HepG2 (cell line): ENCODE measurements around the gene SMG7. TPM values are rescaled to one million over a fixed set of nuclear protein-coding genes. Genes with fewer than 3 reads are reported as not detected.

Experiments used
- ELF3 ChIP-seq: IDR thresholded peaks from 2 replicates; pipeline ENCODE4 v1.6.1; 2016; ENCODE audit warnings: missing genetic modification reagents, missing compliant biosample characterization
- GMEB2 ChIP-seq: IDR thresholded peaks from 2 replicates; pipeline ENCODE4 v1.6.1; 2016; ENCODE audit warnings: missing biosample characterization, missing genetic modification reagents, low read depth
- HNRNPL ChIP-seq: fragments of 200-400 bp; formaldehyde crosslinking; IDR thresholded peaks from 2 replicates; pipeline ENCODE4 v1.6.1; 2017; ENCODE audit warnings: mild to moderate bottlenecking, low read depth, low read length
- LCORL ChIP-seq, 2 experiments: fragments of 450-650 bp in 1 of 2; sonication (generic) in 1 of 2; formaldehyde crosslinking in 1 of 2; IDR thresholded peaks; 2 replicates each; pipeline versions ENCODE4 v1.5.0 to v1.6.1; 2017 to 2020; ENCODE audit warnings: antibody characterized with exemption in 1 of 2, missing genetic modification reagents in 1 of 2
- NCOR1 ChIP-seq: fragments of 200-600 bp; sonication (generic); IDR thresholded peaks from 2 replicates; pipeline ENCODE4 v1.7.0; 2017; ENCODE audit warnings: antibody characterized with exemption, low read length, borderline replicate concordance
- NFAT5 ChIP-seq: sonication (generic); formaldehyde crosslinking; IDR thresholded peaks from 2 replicates; pipeline ENCODE4 v1.4.0; 2020; ENCODE audit warnings: missing genetic modification reagents
- RELA ChIP-seq: sonication (generic); formaldehyde crosslinking; IDR thresholded peaks from 2 replicates; pipeline ENCODE4 v1.4.0; 2020; ENCODE audit warnings: missing genetic modification reagents
- TBL1XR1 ChIP-seq: fragments of 150-350 bp; IDR thresholded peaks from 2 replicates; pipeline ENCODE4 v1.6.1; 2014; ENCODE audit warnings: borderline replicate concordance, low read length; ENCODE audit not compliant: partially characterized antibody
- polyA plus RNA-seq, 8 experiments: library from polyadenylated mRNA; depleted of rRNA in 3 of 8; stranded (reverse) in 7 of 8; unstranded in 1 of 8; fragments of >200 nt; fragmentation: Illumina TruSeq in 4 of 8; extraction: Trizol in 4 of 8; gene quantifications; 2 replicates each; pipeline versions ENCODE4 v1.2.1 to v1.2.3, GENCODE V29; 2011 to 2016; ENCODE audit warnings: low read depth in 4 of 8, missing spikeins in 1 of 8, mixed read lengths in 1 of 8; ENCODE audit not compliant: insufficient read depth in 1 of 8
- total RNA-seq, 5 experiments: library from RNA; depleted of rRNA; stranded (reverse); fragments of >200 nt; fragmentation: Illumina TruSeq; extraction: Trizol; gene quantifications; 2 replicates each; pipeline ENCODE4 v1.2.3, GENCODE V29; 2016; ENCODE audit warnings: low read depth in 1 of 5

The SMG7 gene
- total and polyA plus RNA-seq, 2 of the 13 experiments (the other 11 are each of a cell fraction or from before 2014, with no cell fraction given) = 14.9 to 27.9 TPM

- peak; percentile 63; the same call in 1 of the 2 replicates for TF ChIP-seq LCORL (IDR thresholded peaks at IDR 0.05)
- TF ChIP-seq LCORL (CRISPR knock-in tag; IDR thresholded peaks at IDR 0.05) = no peak; the same call in none of the 2 replicates
- no peak for TF ChIP-seq TBL1XR1
- TF ChIP-seq ELF3 (CRISPR knock-in tag) = peak; percentile 67
- 0 out of 2 replicates have a peak, but pooled peaks have one; percentile 49 for TF ChIP-seq HNRNPL
- 0 out of 2 replicates have a peak, but pooled peaks have one; percentile 27 for TF ChIP-seq RELA
- TF ChIP-seq NCOR1 = no peak
- TF ChIP-seq GMEB2 (CRISPR knock-in tag) = no peak
- TF ChIP-seq NFAT5 (CRISPR knock-in tag) = no peak
- TF ChIP-seq, all 625 proteins: peak for 244
Observed at GRCh38 chr1:183471743-183472487, 384 bp upstream of the SMG7 start (continued).
